PC-9 (cell line): Measurements from ENCODE around the gene PLEKHM1. TPM values are rescaled to one million over a fixed set of nuclear protein-coding genes. Genes with fewer than 3 reads are reported as not detected.
"Not testable (repeated sequence)": the region's sequence is repeated elsewhere in the genome, so short reads cannot be mapped to it uniquely, and the experiment has no call there.

ENCODE experiments used
- Bru-seq: library from RNA; stranded (reverse); fragments of 400-500 nt; gene quantifications from one replicate; lab custom pipeline; 2021; lab: Mats Ljungman, UMichigan
- BruChase-seq, 2 experiments: library from RNA; stranded (reverse); fragments of 400-500 nt; gene quantifications; one replicate each; lab custom pipeline; 2021; lab: Mats Ljungman, UMichigan
- BruUV-seq: library from RNA; stranded (reverse); fragments of 400-500 nt; replicated peaks from 2 replicates; lab custom pipeline; 2021; lab: Mats Ljungman, UMichigan
- CTCF ChIA-PET: fragments of 300-600 bp; sonication (Branson Sonifier 250); formaldehyde crosslinking; loops from one replicate; lab custom pipeline; 2022; ENCODE audit warnings: antibody characterized with exemption; lab: Charles Lee
- POLR2A ChIA-PET: fragments of 300-600 bp; sonication (Branson Sonifier 250); formaldehyde crosslinking; loops from one replicate; lab custom pipeline; 2022; ENCODE audit warnings: antibody characterized with exemption; ENCODE audit not compliant: unreplicated experiment; lab: Charles Lee
- DNase-seq, 2 experiments: peaks; one replicate each; pipeline versions ENCODE4 v3.0.0 to v3.0.0-alpha.2; 2015 to 2022; ENCODE audit warnings: mixed read lengths in 1 of 2
- H2AFZ ChIP-seq: fragments of 200-600 bp; sonication (generic); 2 replicates; pipeline ENCODE4 v1.8.1; 2017; ENCODE audit warnings: antibody characterized with exemption
- H3F3A ChIP-seq: fragments of 200-600 bp; sonication (generic); 2 replicates; pipeline ENCODE4 v1.8.1; 2017; ENCODE audit warnings: antibody characterized with exemption, mild to moderate bottlenecking, low read depth; ENCODE audit not compliant: insufficient read depth
- H3K27ac ChIP-seq: fragments of 200-600 bp; sonication (generic); 2 replicates; pipeline ENCODE4 v1.6.1; 2016; ENCODE audit warnings: mixed run types
- H3K27me3 ChIP-seq: fragments of 200-600 bp; sonication (generic); 2 replicates; pipeline ENCODE4 v1.6.1; 2016; ENCODE audit warnings: low read depth, mixed run types; ENCODE audit not compliant: insufficient read depth
- H3K36me3 ChIP-seq: fragments of 200-600 bp; sonication (generic); 2 replicates; pipeline ENCODE4 v1.6.1; 2016; ENCODE audit warnings: low read depth, mixed run types
- H3K4me1 ChIP-seq: fragments of 200-600 bp; sonication (generic); replicated peaks from 2 replicates; pipeline ENCODE4 v1.6.1; 2016; ENCODE audit warnings: mixed run types; ENCODE audit not compliant: insufficient read depth
- H3K4me2 ChIP-seq: fragments of 200-600 bp; sonication (generic); 2 replicates; pipeline ENCODE4 v1.6.1; 2017; ENCODE audit warnings: mixed run types
- H3K4me3 ChIP-seq: fragments of 200-600 bp; sonication (generic); 2 replicates; pipeline ENCODE4 v1.6.1; 2016; ENCODE audit warnings: mixed run types
- H3K79me2 ChIP-seq: fragments of 200-600 bp; sonication (generic); 2 replicates; pipeline ENCODE4 v1.6.1; 2017; ENCODE audit warnings: low read depth, mixed run types
- H3K9me2 ChIP-seq: fragments of 200-600 bp; sonication (generic); 2 replicates; pipeline ENCODE4 v1.8.1; 2017; ENCODE audit warnings: mild to moderate bottlenecking; ENCODE audit not compliant: insufficient read depth
- H3K9me3 ChIP-seq: fragments of 200-600 bp; sonication (generic); 2 replicates; pipeline ENCODE4 v1.8.1; 2016; ENCODE audit warnings: low read depth; ENCODE audit not compliant: insufficient read depth
- H4K20me1 ChIP-seq: fragments of 200-600 bp; sonication (generic); 2 replicates; pipeline ENCODE4 v1.8.1; 2017; ENCODE audit not compliant: insufficient read depth
- intact Hi-C: fragments of 100-400 bp; cut with micrococcal nuclease; formaldehyde crosslinking; loops from one replicate; pipeline ENCODE4 v1.10.0; 2022; ENCODE audit not compliant: unreplicated experiment
- long read RNA-seq: library from polyadenylated mRNA; stranded (forward); transcript quantifications from one replicate; pipeline ENCODE4 v2.0.0, GENCODE V29; 2022
- total RNA-seq: library from RNA; stranded (reverse); gene quantifications from 2 replicates; pipeline ENCODE4 v1.2.3, GENCODE V29; 2021

The PLEKHM1 gene
- 42.5 and 49.6 TPM in 2 replicates for total RNA-seq
- Bru-seq, nascent RNA: percentile 72 among the genes with signal in this experiment
- BruChase-seq, experiment 1, labeled RNA remaining after a 2-hour chase: percentile 69 among the genes with signal in this experiment
- BruChase-seq, experiment 2, labeled RNA remaining after a 6-hour chase: percentile 68 among the genes with signal in this experiment
- long read RNA-seq, full-length matches to known transcripts: 3 of 17 reads
- long read RNA-seq, partial matches to known transcripts: 5 of 17 reads
- long read RNA-seq, other reads (novel, unspliced or antisense): 9 of 17 reads

DNA sequence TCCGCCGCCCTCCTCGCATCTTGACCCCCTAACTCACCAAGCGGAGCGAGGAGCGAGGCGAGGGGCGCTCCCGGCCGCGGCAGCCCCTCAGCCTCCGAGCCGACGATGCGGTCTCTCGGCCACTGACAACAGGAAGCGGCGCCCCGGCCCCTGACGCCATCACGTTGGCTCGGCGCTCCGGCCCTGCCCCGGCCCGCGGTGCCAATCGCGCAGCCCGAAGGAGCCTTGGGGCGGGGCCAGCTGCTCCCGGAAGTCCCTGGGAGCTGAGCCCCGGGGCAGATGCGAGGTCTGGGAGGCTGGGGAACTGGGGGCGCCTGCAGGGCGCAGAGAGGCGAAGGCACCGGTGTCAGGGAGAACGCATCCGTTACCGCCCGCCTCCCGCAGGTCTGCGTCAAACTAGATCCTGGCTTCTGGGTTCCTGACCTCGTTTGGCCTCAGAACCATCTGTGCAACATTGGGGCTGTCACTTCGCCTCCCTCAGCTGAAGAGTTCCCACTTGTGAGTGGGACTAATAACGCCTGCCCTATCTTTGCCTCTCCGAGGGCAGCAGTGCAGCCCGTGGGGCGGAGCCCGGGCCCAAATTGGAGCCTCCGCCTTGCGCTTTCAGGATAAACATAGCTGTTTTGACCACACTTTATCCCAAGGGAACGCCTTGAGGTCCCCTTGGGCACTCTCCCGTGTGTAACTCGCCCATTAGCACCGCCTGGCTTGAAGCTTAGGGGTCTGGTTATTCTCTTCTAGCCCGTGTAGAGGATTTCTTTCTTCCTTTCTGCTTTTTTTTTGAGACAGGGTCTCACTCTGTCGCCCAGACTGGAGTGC is at the start of gene PLEKHM1:
PLEKHM1 (minus strand) TSS at position 107 of the 819 bp plus-strand sequence. CDS start 8,237 bp downstream, outside the sequence.
- H3K36me3 ChIP-seq, H3K9me2 ChIP-seq, H3K27me3 ChIP-seq, CTCF ChIA-PET, H3K9me3 ChIP-seq, H4K20me1 ChIP-seq, H3F3A ChIP-seq, intact Hi-C loops: not testable (repeated sequence)
- POLR2A ChIA-PET: interaction anchor here (0.6 kb wide), 1 partner anchor 1284 kb away, joined by 4 read pairs; no protein-coding TSS in a partner anchor
- H3K4me2 ChIP-seq: peak within 1 kb of the TSS; percentile 97
- peak within 1 kb of the TSS; percentile 24; the same call in 1 of the 2 replicates for H3K27ac ChIP-seq
- peak within 1 kb of the TSS; percentile 84 for H3K4me3 ChIP-seq
- BruUV-seq: TSS peak; percentile 69
- peak within 1 kb of the TSS; percentile 82 for H2AFZ ChIP-seq
- peak; percentile 66 to 87 for DNase-seq
- H3K4me1 ChIP-seq: peaks cover 32% of the 10 kb centered on the region
- H3K79me2 ChIP-seq: peaks cover 27% of the 10 kb centered on the region

GRCh38 chr17:45538168-45538567 is 47.6 kb upstream of the PLEKHM1 start:
- DNase-seq, H4K20me1 ChIP-seq, H3F3A ChIP-seq, POLR2A ChIA-PET, H3K27me3 ChIP-seq, H3K9me2 ChIP-seq, BruUV-seq, H3K4me2 ChIP-seq, H2AFZ ChIP-seq, H3K4me1 ChIP-seq, CTCF ChIA-PET, intact Hi-C loops, H3K36me3 ChIP-seq, H3K4me3 ChIP-seq, H3K9me3 ChIP-seq, H3K27ac ChIP-seq, H3K79me2 ChIP-seq: not testable (repeated sequence)

DNA sequence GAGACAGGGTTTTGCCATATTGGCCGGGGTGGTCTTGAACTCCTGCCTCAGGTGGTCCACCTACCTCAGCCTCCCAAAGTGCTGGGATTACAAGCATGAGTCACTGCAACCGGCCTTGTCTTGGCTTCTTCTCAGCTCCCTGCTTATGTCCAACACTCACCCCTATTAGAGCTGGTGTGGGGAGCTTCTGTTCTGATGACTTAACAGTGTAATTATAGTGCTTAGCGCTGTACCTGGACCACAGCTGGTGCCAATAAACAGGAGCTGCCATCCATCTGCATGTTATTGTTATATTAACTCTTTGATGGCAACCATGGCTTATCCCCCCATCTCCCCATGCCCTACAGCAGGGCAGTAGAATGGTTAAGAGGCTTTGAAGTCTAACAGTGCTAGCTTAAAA is 15.6 kb upstream of the PLEKHM1 start:
- CTCF ChIA-PET: not testable (repeated sequence)

GRCh38 chr17:45505183-45505582 is 14.7 kb upstream of the PLEKHM1 start:
- H2AFZ ChIP-seq, CTCF ChIA-PET, H4K20me1 ChIP-seq, H3K27me3 ChIP-seq, H3K27ac ChIP-seq, H3F3A ChIP-seq, H3K9me2 ChIP-seq, H3K4me3 ChIP-seq, H3K79me2 ChIP-seq, DNase-seq, H3K4me1 ChIP-seq, H3K36me3 ChIP-seq, H3K9me3 ChIP-seq, BruUV-seq, intact Hi-C loops, H3K4me2 ChIP-seq, POLR2A ChIA-PET: not testable (repeated sequence)

More for the DNA sequence above, 15.6 kb upstream of the PLEKHM1 start:
- POLR2A ChIA-PET, H2AFZ ChIP-seq, H3K4me3 ChIP-seq, intact Hi-C loops, H3K4me1 ChIP-seq, H3K9me2 ChIP-seq, H3F3A ChIP-seq, BruUV-seq, H3K4me2 ChIP-seq, DNase-seq, H3K27me3 ChIP-seq, H4K20me1 ChIP-seq, H3K36me3 ChIP-seq, H3K79me2 ChIP-seq, H3K27ac ChIP-seq, H3K9me3 ChIP-seq: not testable (repeated sequence)

- H3K27me3 ChIP-seq, H3F3A ChIP-seq, intact Hi-C loops, H3K79me2 ChIP-seq, H3K4me2 ChIP-seq, H2AFZ ChIP-seq, H3K9me3 ChIP-seq, H3K27ac ChIP-seq, H3K9me2 ChIP-seq, H4K20me1 ChIP-seq, DNase-seq, CTCF ChIA-PET, H3K4me3 ChIP-seq, BruUV-seq, H3K36me3 ChIP-seq, POLR2A ChIA-PET: not testable (repeated sequence)
- peaks cover 12% of the 10 kb centered on the region for H3K4me1 ChIP-seq
These were observed 10.7 kb upstream of the PLEKHM1 start for GRCh38 chr17:45501092-45501707.

- DNase-seq: peak; percentile 14 to 40
These were observed 10.0 kb upstream of the PLEKHM1 start for GRCh38 chr17:45500478-45500877.

More at GRCh38 chr17:45500478-45500877, 10.0 kb upstream of the PLEKHM1 start:
- POLR2A ChIA-PET, H3F3A ChIP-seq, H3K36me3 ChIP-seq, H3K27me3 ChIP-seq, H3K4me3 ChIP-seq, H3K27ac ChIP-seq, H3K79me2 ChIP-seq, intact Hi-C loops, H4K20me1 ChIP-seq, H3K9me3 ChIP-seq, BruUV-seq, CTCF ChIA-PET, H3K9me2 ChIP-seq: not testable (repeated sequence)
- Histone ChIP-seq H3K4me2 (peak overlapping the region; percentile 10), H3K4me1 (peaks cover 12% of the 10 kb centered on the region), H2AFZ (peak overlapping the region; percentile 46; the same call in 1 of the 2 replicates)
